ENCODE results near the gene HOXC10.
A peak's percentile ranks its signal among the peaks of the same experiment; 100 is the strongest.

HOXC10 gene

GRCh38 chr12:54001283-54002187, 16.6 kb downstream of the HOXC10 start:
- no peak for DNase-seq (ENCODE audit: extremely low read depth, low read depth)
- peak overlapping the region; percentile 67 for H3K4me3 ChIP-seq (replicated peaks; ENCODE audit: low read depth, low read length)
- no peak for TF ChIP-seq CTCF (IDR thresholded peaks at IDR 0.05; ENCODE audit: low read depth, low read length, missing control alignments)

GRCh38 chr12:54002278-54002914, 17.4 kb downstream of the HOXC10 start:
- no peak for DNase-seq (ENCODE audit: extremely low read depth, low read depth)
- H3K4me3 ChIP-seq (replicated peaks; ENCODE audit: low read depth, low read length), result no peak overlapping the region
- no peak for TF ChIP-seq CTCF (IDR thresholded peaks at IDR 0.05; ENCODE audit: low read depth, low read length, missing control alignments)

- no peak for DNase-seq (ENCODE audit: extremely low read depth, low read depth)
- no peak overlapping the region for H3K4me3 ChIP-seq (replicated peaks; ENCODE audit: low read depth, low read length)
- TF ChIP-seq CTCF (IDR thresholded peaks at IDR 0.05; ENCODE audit: low read depth, low read length, missing control alignments), result no peak
Observed at GRCh38 chr12:54002915-54003389, 18.0 kb downstream of the HOXC10 start.

- DNase-seq (ENCODE audit: extremely low read depth, low read depth), result no peak
- no peak for TF ChIP-seq CTCF (IDR thresholded peaks at IDR 0.05; ENCODE audit: low read depth, low read length, missing control alignments)
- H3K4me3 ChIP-seq (replicated peaks; ENCODE audit: low read depth, low read length), result no peak overlapping the region
Observed at GRCh38 chr12:54003625-54004024, 18.7 kb downstream of the HOXC10 start.

DNA sequence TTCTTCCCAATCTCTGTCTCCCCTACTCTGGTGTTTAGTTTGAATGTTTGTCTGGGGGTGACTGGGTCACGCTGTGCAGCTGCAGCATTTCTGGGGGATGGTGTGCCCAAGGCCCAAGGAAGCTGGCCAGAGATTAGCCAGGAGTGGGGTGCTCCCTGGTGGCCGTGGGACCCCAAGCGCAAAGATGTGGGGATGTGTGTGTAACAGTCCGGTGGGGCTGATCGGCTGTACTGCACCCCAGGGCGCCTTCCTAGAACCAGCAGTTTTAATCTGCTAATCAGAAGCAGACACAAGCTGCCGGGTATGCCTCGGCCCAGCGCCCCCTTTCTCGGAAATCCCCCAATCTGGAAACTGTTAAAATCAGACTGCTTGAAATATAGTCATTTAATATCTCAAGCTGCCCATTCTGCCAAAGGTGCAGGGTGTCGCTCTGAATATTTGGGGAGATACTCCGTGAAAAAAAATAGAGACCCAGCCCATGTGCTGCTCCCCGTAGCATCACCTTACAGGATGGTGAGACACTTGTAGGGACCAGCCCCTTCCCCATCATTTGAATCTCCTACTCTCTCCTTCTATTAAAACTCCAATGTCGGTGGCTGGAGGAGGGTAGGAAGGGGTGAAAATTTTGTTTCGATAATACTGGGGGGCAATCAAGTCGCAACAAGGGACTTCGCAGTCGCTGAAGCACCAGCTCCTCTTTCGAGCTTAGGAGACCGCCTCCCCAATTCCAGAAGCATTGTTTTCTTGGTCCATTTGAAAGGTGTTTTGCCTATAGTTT, 19.3 kb downstream of the HOXC10 start:
- no peak overlapping the region for H3K4me3 ChIP-seq (replicated peaks; ENCODE audit: low read depth, low read length)
- DNase-seq (ENCODE audit: extremely low read depth, low read depth), result no peak
- peak; percentile 28 for TF ChIP-seq CTCF (IDR thresholded peaks at IDR 0.05; ENCODE audit: low read depth, low read length, missing control alignments)

- TF ChIP-seq CTCF (IDR thresholded peaks at IDR 0.05; ENCODE audit: low read depth, low read length, missing control alignments), result no peak
- no peak for DNase-seq (ENCODE audit: extremely low read depth, low read depth)
- H3K4me3 ChIP-seq (replicated peaks; ENCODE audit: low read depth, low read length), result no peak overlapping the region
Observed at GRCh38 chr12:54004841-54005530, 20.0 kb downstream of the HOXC10 start.
